AG04449 (cell line): ENCODE measurements around the gene LCN15.

Experiments
- CTCF ChIA-PET: fragments of 350-600 bp; formaldehyde crosslinking; extraction: SDS; loops from one replicate; lab custom pipeline; 2021; ENCODE audit warnings: antibody characterized with exemption; lab: Yijun Ruan, JAX
- POLR2A ChIA-PET: fragments of 400-600, 350-600 bp; formaldehyde crosslinking; extraction: SDS; loops from one replicate; lab custom pipeline; 2020; ENCODE audit warnings: antibody characterized with exemption, inconsistent platforms; lab: Yijun Ruan, JAX
- DNase-seq: peaks from one replicate; pipeline ENCODE4 v3.0.0-alpha.2; 2010; ENCODE audit warnings: low read depth, low spot score
- H3K4me3 ChIP-seq: 2 replicates; pipeline ENCODE4 v1.5.1; 2011; ENCODE audit warnings: low read depth, mild to moderate bottlenecking, control low read depth, low read length
- CTCF ChIP-seq: IDR thresholded peaks from one replicate; pipeline ENCODE4 v1.5.1; 2011; ENCODE audit warnings: mild to moderate bottlenecking, moderate library complexity, low read length, control low read depth, inconsistent platforms; ENCODE audit not compliant: insufficient read depth; ENCODE audit errors: missing control alignments

Gene LCN15

GRCh38 chr9:136794281-136794999 lies 30.1 kb upstream of the LCN15 start:
- ChIA-PET POLR2A (interaction anchor here (1.2 kb wide), 1 partner anchor 66 kb away, joined by 5 read pairs; no protein-coding TSS in a partner anchor), CTCF (interaction anchor here (0.9 to 4.5 kb wide), 9 partner anchors 11 to 241 kb away, joined by 3 to 69 read pairs (median 4); partner anchors contain the start of genes AJM1 and RABL6)
- TF ChIP-seq CTCF = no peak
- H3K4me3 ChIP-seq = no peak overlapping the region
- no peak for DNase-seq

- DNase-seq = no peak
- POLR2A ChIA-PET = interaction anchor here (1.2 kb wide), 1 partner anchor 65 kb away, joined by 5 read pairs; no protein-coding TSS in a partner anchor
- H3K4me3 ChIP-seq = no peak overlapping the region
- no peak for TF ChIP-seq CTCF
- CTCF ChIA-PET = interaction anchor here (0.8 to 4.5 kb wide), 16 partner anchors 7 to 242 kb away, joined by 3 to 69 read pairs (median 4); partner anchors contain the start of genes AJM1 and RABL6
Observed at GRCh38 chr9:136793086-136793946, 29.0 kb upstream of the LCN15 start.

- CTCF ChIA-PET = interaction anchor here (0.9 to 4.5 kb wide), 14 partner anchors 8 to 243 kb away, joined by 3 to 69 read pairs (median 4); partner anchors contain the start of genes AJM1 and RABL6
- peak overlapping the region; percentile 94 for H3K4me3 ChIP-seq
- no peak for TF ChIP-seq CTCF
- DNase-seq = no peak
- POLR2A ChIA-PET = no interaction called here
Observed at GRCh38 chr9:136792321-136793085, 28.2 kb upstream of the LCN15 start.

GRCh38 chr9:136791516-136792276 lies 27.4 kb upstream of the LCN15 start:
- CTCF ChIA-PET = interaction anchor here (0.9 to 7.0 kb wide), 16 partner anchors 9 to 272 kb away, joined by 3 to 101 read pairs (median 4); partner anchors contain the start of genes AJM1 and RABL6
- DNase-seq = no peak
- H3K4me3 ChIP-seq = peak overlapping the region; percentile 94
- TF ChIP-seq CTCF = peak; percentile 65
- POLR2A ChIA-PET = interaction anchor here (1.1 kb wide), 1 partner anchor 9 kb away, joined by 5 read pairs; no protein-coding TSS in a partner anchor
